ENCODE data around the gene EXOSC3. TPM values are rescaled to one million over a fixed set of nuclear protein-coding genes. Genes with fewer than 3 reads are reported as not detected.

Gene EXOSC3
- total and polyA plus RNA-seq, 9 of the 15 experiments (the other 6 are each of a cell fraction or from before 2014, with no cell fraction given), result 18.5 to 266 (median 114) TPM

DNA sequence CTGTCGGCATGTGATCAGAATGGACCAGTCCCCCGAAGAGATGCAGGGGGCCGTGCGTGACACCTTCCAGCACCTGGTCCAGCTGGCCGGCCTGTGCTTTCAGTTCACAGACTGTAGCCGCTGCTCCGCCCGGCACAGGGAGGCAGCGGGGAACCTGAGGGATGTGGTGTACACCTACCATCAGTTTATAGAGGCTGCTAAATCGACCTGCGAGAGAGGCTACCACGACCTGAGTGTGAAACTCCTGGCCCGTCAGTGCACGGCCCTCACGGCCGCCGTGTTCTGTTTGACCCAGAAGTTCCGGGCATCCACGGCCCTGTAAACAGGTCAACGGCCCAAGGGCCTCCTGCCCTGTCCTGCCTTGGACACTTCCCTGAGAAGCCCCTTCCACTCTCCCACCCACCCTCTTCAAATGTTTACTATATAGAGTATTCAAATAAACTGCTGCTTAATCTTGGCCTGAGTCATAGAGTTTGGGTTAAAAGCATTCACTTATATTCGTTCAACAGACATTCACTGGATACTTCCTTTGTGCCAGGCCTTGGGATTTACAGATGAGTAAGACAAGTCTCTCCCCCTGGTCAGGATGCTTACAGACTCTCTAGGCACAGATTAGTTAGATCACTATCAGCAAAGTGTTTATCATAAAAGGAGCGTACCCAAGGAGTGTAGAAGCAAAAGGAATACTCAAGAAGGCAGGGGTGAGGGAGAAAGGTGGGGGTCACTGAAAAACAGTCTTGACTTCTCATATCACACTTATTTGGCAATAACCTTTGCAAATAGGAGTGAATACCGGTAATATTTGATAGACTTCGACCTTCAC is 38.2 kb downstream of the EXOSC3 start (continued):
- TF ChIP-seq SRSF9 (IDR thresholded peaks at IDR 0.05; ENCODE audit: borderline replicate concordance, low read depth, low read length), result no peak
- no peak for TF ChIP-seq ZBTB9 (CRISPR knock-in tag; IDR thresholded peaks at IDR 0.05)
- TF ChIP-seq TSHZ1 (CRISPR knock-in tag; IDR thresholded peaks at IDR 0.05), result no peak
- TF ChIP-seq, protein P1, sequence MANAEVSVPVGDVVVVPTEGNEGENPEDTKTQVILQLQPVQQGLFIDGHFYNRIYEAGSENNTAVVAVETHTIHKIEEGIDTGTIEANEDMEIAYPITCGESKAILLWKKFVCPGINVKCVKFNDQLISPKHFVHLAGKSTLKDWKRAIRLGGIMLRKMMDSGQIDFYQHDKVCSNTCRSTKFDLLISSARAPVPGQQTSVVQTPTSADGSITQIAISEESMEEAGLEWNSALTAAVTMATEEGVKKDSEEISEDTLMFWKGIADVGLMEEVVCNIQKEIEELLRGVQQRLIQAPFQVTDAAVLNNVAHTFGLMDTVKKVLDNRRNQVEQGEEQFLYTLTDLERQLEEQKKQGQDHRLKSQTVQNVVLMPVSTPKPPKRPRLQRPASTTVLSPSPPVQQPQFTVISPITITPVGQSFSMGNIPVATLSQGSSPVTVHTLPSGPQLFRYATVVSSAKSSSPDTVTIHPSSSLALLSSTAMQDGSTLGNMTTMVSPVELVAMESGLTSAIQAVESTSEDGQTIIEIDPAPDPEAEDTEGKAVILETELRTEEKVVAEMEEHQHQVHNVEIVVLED (CRISPR knock-in tag; IDR thresholded peaks at IDR 0.05), result no peak
- no peak for TF ChIP-seq ZNF551 (CRISPR knock-in tag; IDR thresholded peaks at IDR 0.05)
- TF ChIP-seq PBX2 (CRISPR knock-in tag; IDR thresholded peaks at IDR 0.05; ENCODE audit: low read depth), result no peak
- no peak for TF ChIP-seq PBX2 (tag; conservative IDR thresholded peaks at IDR 0.05; ENCODE audit: low read depth)
- no peak for TF ChIP-seq ZNF586 (CRISPR knock-in tag; conservative IDR thresholded peaks at IDR 0.05)
- TF ChIP-seq ATF1 (CRISPR knock-in tag; IDR thresholded peaks at IDR 0.05), result no peak
- TF ChIP-seq ATF1 (tag; IDR thresholded peaks at IDR 0.05), result no peak
- TF ChIP-seq, protein P2, sequence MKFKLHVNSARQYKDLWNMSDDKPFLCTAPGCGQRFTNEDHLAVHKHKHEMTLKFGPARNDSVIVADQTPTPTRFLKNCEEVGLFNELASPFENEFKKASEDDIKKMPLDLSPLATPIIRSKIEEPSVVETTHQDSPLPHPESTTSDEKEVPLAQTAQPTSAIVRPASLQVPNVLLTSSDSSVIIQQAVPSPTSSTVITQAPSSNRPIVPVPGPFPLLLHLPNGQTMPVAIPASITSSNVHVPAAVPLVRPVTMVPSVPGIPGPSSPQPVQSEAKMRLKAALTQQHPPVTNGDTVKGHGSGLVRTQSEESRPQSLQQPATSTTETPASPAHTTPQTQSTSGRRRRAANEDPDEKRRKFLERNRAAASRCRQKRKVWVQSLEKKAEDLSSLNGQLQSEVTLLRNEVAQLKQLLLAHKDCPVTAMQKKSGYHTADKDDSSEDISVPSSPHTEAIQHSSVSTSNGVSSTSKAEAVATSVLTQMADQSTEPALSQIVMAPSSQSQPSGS (CRISPR knock-in tag; IDR thresholded peaks at IDR 0.05), result no peak
- TF ChIP-seq FOXM1 (IDR thresholded peaks at IDR 0.05; ENCODE audit: low read depth), result no peak
- no peak for TF ChIP-seq FOXM1 (CRISPR knock-in tag; IDR thresholded peaks at IDR 0.05; ENCODE audit: low read depth)
- no peak for TF ChIP-seq TBL1XR1 (IDR thresholded peaks at IDR 0.05; ENCODE audit: low read length in 2 of 2)
- TF ChIP-seq ZBTB1 (CRISPR knock-in tag; IDR thresholded peaks at IDR 0.05; ENCODE audit: borderline replicate concordance, low read depth), result no peak
- TF ChIP-seq SRF (CRISPR knock-in tag; IDR thresholded peaks at IDR 0.05), result no peak
- no peak for TF ChIP-seq C11orf30 (IDR thresholded peaks at IDR 0.05; ENCODE audit: low read depth)
- TF ChIP-seq SMARCA5 (IDR thresholded peaks at IDR 0.05), result no peak

Measured in K562 (cell line).